WTC11 (cell line): ENCODE data around the gene SLC25A26. TPM values are rescaled to one million over a fixed set of nuclear protein-coding genes. Genes with fewer than 3 reads are reported as not detected.

Source experiments
- ATAC-seq: fragments of 200-7000 bp; cut with Tn5 transposase; 2 replicates; pipeline ENCODE4 v1.10.0; 2021; ENCODE audit warnings: mild to moderate bottlenecking, moderate library complexity
- CTCF ChIA-PET: fragments of 300-600 bp; sonication (Branson Sonifier 250); formaldehyde crosslinking; loops from one replicate; lab custom pipeline; 2021; ENCODE audit warnings: antibody characterized with exemption; lab: Charles Lee
- POLR2A ChIA-PET: fragments of 350-600 bp; sonication (Branson Sonifier 250); formaldehyde crosslinking; loops from one replicate; lab custom pipeline; 2021; ENCODE audit warnings: antibody characterized with exemption; lab: Charles Lee
- DNase-seq: peaks from one replicate; pipeline ENCODE4 v3.0.0; 2021; ENCODE audit warnings: low spot score
- H3K27ac Mint-ChIP-seq: 2 replicates; pipeline ENCODE4 v1.8.0; 2021; ENCODE audit warnings: mixed read lengths
- H3K27me3 Mint-ChIP-seq: 2 replicates; pipeline ENCODE4 v1.8.0; 2021; ENCODE audit warnings: low read depth, mild to moderate bottlenecking, moderate library complexity, mixed read lengths
- H3K36me3 Mint-ChIP-seq: 2 replicates; pipeline ENCODE4 v1.8.0; 2021; ENCODE audit warnings: mixed read lengths
- H3K4me1 Mint-ChIP-seq: 2 replicates; pipeline ENCODE4 v1.8.0; 2022; ENCODE audit warnings: mixed read lengths
- H3K4me3 Mint-ChIP-seq: 2 replicates; pipeline ENCODE4 v1.8.0; 2021; ENCODE audit warnings: mild to moderate bottlenecking, moderate library complexity, mixed read lengths
- H3K9me3 Mint-ChIP-seq: 2 replicates; pipeline ENCODE4 v1.8.0; 2021; ENCODE audit warnings: mixed read lengths
- CREM ChIP-seq: sonication (generic); formaldehyde crosslinking; IDR thresholded peaks from 2 replicates; pipeline ENCODE4 v1.8.1; 2022; ENCODE audit warnings: mild to moderate bottlenecking, missing genetic modification reagents, moderate library complexity
- ESRRA ChIP-seq: sonication (generic); formaldehyde crosslinking; IDR thresholded peaks from 2 replicates; pipeline ENCODE4 v1.8.1; 2022; ENCODE audit warnings: mild to moderate bottlenecking, missing genetic modification reagents, borderline replicate concordance
- ETV6 ChIP-seq: sonication (generic); formaldehyde crosslinking; IDR thresholded peaks from 2 replicates; pipeline ENCODE4 v1.8.1; 2022; ENCODE audit warnings: mild to moderate bottlenecking, missing genetic modification reagents
- MXD4 ChIP-seq: fragments of 250-450 bp; sonication (Bioruptor Pico); IDR thresholded peaks from 2 replicates; pipeline ENCODE4 v1.8.0; 2021; ENCODE audit warnings: mild to moderate bottlenecking, moderate library complexity, borderline replicate concordance
- MYBL2 ChIP-seq: sonication (generic); formaldehyde crosslinking; IDR thresholded peaks from 2 replicates; pipeline ENCODE4 v1.8.1; 2023; ENCODE audit warnings: mild to moderate bottlenecking, moderate library complexity, missing genetic modification reagents
- RORB ChIP-seq: fragments of 250-450 bp; sonication (Bioruptor Pico); IDR thresholded peaks from 2 replicates; pipeline ENCODE4 v1.9.0; 2021; ENCODE audit warnings: mild to moderate bottlenecking
- TCF7 ChIP-seq: sonication (generic); formaldehyde crosslinking; IDR thresholded peaks from 2 replicates; pipeline ENCODE4 v1.8.0; 2022; ENCODE audit warnings: mild to moderate bottlenecking, low read depth, missing genetic modification reagents, moderate library complexity
- TEAD1 ChIP-seq: sonication (generic); formaldehyde crosslinking; IDR thresholded peaks from 2 replicates; pipeline ENCODE4 v1.8.0; 2022; ENCODE audit warnings: mild to moderate bottlenecking, missing genetic modification reagents
- ZNF219 ChIP-seq: sonication (generic); formaldehyde crosslinking; IDR thresholded peaks from 2 replicates; pipeline ENCODE4 v1.8.0; 2023; ENCODE audit warnings: missing genetic modification reagents, mild to moderate bottlenecking, borderline replicate concordance
- ZNF317 ChIP-seq: sonication (generic); formaldehyde crosslinking; IDR thresholded peaks from 2 replicates; pipeline ENCODE4 v1.8.1; 2023; ENCODE audit warnings: low read depth, mild to moderate bottlenecking, moderate library complexity, missing genetic modification reagents, borderline replicate concordance
- ZNF396 ChIP-seq: fragments of 250-450 bp; sonication (Bioruptor Pico); IDR thresholded peaks from 2 replicates; pipeline ENCODE4 v1.8.0; 2021; ENCODE audit warnings: mild to moderate bottlenecking, moderate library complexity, borderline replicate concordance
- ZNF416 ChIP-seq: fragments of 250-450 bp; sonication (Bioruptor Pico); IDR thresholded peaks from 2 replicates; pipeline ENCODE4 v1.9.0; 2021; ENCODE audit warnings: mild to moderate bottlenecking, inconsistent platforms
- ZNF671 ChIP-seq: fragments of 250-450 bp; sonication (Bioruptor Pico); IDR thresholded peaks from 2 replicates; pipeline ENCODE4 v1.8.0; 2021; ENCODE audit warnings: mild to moderate bottlenecking
- total RNA-seq: library from RNA; stranded (reverse); gene quantifications from 3 replicates; pipeline ENCODE4 v1.2.3, GENCODE V29; 2021
- TF ChIP-seq, protein P1 (sequence below): sonication (generic); formaldehyde crosslinking; IDR thresholded peaks from 2 replicates; pipeline ENCODE4 v1.8.0; 2023; ENCODE audit warnings: missing genetic modification reagents, mild to moderate bottlenecking, borderline replicate concordance
- TF ChIP-seq, protein P2 (sequence below): sonication (generic); formaldehyde crosslinking; IDR thresholded peaks from 2 replicates; pipeline ENCODE4 v1.8.1; 2022; ENCODE audit warnings: mild to moderate bottlenecking, missing genetic modification reagents, moderate library complexity, borderline replicate concordance
- TF ChIP-seq, protein P3 (sequence below): fragments of 250-450 bp; sonication (Bioruptor Pico); IDR thresholded peaks from 2 replicates; pipeline ENCODE4 v1.9.0; 2021; ENCODE audit warnings: moderate library complexity, mild to moderate bottlenecking, inconsistent platforms, borderline replicate concordance
- TF ChIP-seq, protein P4 (sequence below): sonication (generic); formaldehyde crosslinking; IDR thresholded peaks from 2 replicates; pipeline ENCODE4 v1.8.1; 2023; ENCODE audit warnings: mild to moderate bottlenecking, moderate library complexity, missing genetic modification reagents

SLC25A26 gene
- total RNA-seq, 1 experiment from 2014 or later, result 29.1 TPM

DNA sequence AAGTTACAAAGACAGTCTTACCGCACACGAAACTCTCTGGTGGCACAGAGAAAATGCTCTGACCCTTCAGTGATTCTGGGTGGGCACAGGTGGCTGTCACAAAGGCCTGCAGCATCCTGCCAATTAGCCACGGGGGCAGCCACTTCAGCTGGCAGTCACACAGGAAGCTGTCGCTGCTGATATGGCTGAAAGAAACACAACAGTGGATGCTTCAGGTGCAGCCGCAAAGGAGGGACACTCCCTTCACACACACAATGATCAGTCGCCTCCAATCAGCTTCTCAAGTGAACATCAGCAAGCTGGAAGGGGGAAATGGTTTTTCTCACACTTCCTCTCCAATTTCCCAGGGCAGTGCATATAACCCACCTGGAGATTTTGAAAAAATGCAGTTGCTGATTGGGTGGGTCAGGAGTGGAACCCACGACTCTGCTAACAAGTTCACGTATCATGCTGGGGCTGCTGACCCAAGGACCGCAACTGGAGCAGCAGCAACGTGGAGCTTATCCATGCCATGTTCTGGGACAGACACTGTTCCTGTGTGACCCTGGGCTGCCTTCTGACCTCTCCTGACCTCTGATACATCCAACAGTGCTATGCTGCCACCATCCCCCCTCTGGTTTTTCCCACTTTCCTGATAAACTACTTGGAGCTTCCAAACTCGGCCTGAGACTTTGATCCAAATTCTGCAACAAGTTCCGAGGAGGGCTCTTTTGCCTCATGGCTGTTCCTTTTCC is 173.4 kb downstream of the SLC25A26 start (continued):
- TF ChIP-seq ZNF671 (CRISPR knock-in tag) (no peak), ZNF317 (no peak), RORB (CRISPR knock-in tag) (no peak), ESRRA (CRISPR knock-in tag) (no peak), ETV6 (CRISPR knock-in tag) (no peak), MXD4 (CRISPR knock-in tag) (no peak), ZNF396 (CRISPR knock-in tag) (no peak), TCF7 (CRISPR knock-in tag) (no peak)
- TF ChIP-seq, all 79 proteins: peak for 0

DNA sequence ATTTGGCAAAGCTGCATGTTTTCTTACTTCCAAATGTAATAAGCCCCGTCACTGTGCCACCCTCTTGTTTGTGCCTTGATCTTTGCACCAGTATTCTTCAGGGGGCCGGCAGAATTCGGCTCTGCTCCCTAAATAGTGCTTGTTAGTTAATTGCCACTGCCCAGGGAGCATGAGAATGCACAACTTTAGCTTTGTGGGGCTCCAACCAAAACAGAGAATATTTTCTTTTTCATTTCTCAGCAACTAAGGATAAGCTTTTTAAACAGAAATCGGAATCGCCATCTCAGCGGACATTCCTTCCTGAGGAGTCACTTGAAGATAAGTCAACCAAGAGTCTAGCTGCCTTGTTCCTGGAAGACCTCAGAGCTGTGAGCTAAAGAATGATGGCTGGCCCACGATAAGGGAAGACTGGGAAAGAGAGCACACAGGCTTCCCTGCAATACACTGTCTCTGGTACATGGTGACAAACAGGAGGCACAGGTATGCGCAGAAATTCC is 174.0 kb downstream of the SLC25A26 start:
- CTCF ChIA-PET, result interaction anchor here (1.1 to 1.7 kb wide), 2 partner anchors 13 to 22 kb away, joined by 5 to 6 read pairs; no protein-coding TSS in a partner anchor
- Mint-ChIP-seq H3K27me3 (no peaks in the 10 kb centered on the region), H3K4me1 (peaks cover 14% of the 10 kb centered on the region; the same call in 1 of the 2 replicates)
- no peak for DNase-seq
- TF ChIP-seq, protein P1, sequence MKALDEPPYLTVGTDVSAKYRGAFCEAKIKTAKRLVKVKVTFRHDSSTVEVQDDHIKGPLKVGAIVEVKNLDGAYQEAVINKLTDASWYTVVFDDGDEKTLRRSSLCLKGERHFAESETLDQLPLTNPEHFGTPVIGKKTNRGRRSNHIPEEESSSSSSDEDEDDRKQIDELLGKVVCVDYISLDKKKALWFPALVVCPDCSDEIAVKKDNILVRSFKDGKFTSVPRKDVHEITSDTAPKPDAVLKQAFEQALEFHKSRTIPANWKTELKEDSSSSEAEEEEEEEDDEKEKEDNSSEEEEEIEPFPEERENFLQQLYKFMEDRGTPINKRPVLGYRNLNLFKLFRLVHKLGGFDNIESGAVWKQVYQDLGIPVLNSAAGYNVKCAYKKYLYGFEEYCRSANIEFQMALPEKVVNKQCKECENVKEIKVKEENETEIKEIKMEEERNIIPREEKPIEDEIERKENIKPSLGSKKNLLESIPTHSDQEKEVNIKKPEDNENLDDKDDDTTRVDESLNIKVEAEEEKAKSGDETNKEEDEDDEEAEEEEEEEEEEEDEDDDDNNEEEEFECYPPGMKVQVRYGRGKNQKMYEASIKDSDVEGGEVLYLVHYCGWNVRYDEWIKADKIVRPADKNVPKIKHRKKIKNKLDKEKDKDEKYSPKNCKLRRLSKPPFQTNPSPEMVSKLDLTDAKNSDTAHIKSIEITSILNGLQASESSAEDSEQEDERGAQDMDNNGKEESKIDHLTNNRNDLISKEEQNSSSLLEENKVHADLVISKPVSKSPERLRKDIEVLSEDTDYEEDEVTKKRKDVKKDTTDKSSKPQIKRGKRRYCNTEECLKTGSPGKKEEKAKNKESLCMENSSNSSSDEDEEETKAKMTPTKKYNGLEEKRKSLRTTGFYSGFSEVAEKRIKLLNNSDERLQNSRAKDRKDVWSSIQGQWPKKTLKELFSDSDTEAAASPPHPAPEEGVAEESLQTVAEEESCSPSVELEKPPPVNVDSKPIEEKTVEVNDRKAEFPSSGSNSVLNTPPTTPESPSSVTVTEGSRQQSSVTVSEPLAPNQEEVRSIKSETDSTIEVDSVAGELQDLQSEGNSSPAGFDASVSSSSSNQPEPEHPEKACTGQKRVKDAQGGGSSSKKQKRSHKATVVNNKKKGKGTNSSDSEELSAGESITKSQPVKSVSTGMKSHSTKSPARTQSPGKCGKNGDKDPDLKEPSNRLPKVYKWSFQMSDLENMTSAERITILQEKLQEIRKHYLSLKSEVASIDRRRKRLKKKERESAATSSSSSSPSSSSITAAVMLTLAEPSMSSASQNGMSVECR (CRISPR knock-in tag), result no peak
- no peak for TF ChIP-seq MXD4 (CRISPR knock-in tag)
- TF ChIP-seq, all 79 proteins: peak for 0
- ATAC-seq, result no peak
- POLR2A ChIA-PET, result no interaction called here
- Mint-ChIP-seq H3K27ac (no peak overlapping the region), H3K36me3 (peaks cover 92% of the 10 kb centered on the region), H3K9me3 (no peaks in the 10 kb centered on the region), H3K4me3 (no peak overlapping the region)

DNA sequence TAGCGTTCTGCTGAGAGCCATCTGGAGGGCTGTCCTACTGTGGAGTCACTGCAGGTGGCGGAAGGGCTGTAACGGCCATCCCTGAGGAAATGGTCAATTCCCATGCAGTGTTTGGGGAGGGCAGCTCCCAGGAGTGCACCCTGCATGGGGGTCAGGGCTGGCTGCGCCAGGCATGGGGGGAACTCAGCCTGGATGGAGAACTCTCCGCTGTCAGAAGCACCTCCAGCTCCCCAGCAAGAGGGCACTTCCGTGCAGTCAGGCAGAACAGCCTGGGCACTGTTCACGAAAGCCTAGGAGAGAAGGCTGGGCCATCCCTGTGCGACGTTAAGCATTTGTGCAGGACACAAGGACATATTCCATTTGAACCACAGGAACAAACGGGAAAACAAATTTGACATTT is 174.8 kb downstream of the SLC25A26 start:
- no peaks in the 10 kb centered on the region for H3K9me3 Mint-ChIP-seq
- POLR2A ChIA-PET, result no interaction called here
- H3K27ac Mint-ChIP-seq, result no peak overlapping the region; the same call in 1 of the 2 replicates
- DNase-seq (no peak), ATAC-seq (no peak; the same call in 1 of the 2 replicates)
- H3K36me3 Mint-ChIP-seq, result peaks cover 92% of the 10 kb centered on the region
- H3K27me3 Mint-ChIP-seq, result no peaks in the 10 kb centered on the region
- H3K4me1 Mint-ChIP-seq, result peaks cover 14% of the 10 kb centered on the region; the same call in 1 of the 2 replicates
- H3K4me3 Mint-ChIP-seq, result no peak overlapping the region
- CTCF ChIA-PET, result interaction anchor here (1.7 kb wide), 1 partner anchor 23 kb away, joined by 6 read pairs; no protein-coding TSS in a partner anchor
- TF ChIP-seq ZNF219 (CRISPR knock-in tag), result no peak
- no peak for TF ChIP-seq TEAD1 (CRISPR knock-in tag)
- TF ChIP-seq, protein P2, sequence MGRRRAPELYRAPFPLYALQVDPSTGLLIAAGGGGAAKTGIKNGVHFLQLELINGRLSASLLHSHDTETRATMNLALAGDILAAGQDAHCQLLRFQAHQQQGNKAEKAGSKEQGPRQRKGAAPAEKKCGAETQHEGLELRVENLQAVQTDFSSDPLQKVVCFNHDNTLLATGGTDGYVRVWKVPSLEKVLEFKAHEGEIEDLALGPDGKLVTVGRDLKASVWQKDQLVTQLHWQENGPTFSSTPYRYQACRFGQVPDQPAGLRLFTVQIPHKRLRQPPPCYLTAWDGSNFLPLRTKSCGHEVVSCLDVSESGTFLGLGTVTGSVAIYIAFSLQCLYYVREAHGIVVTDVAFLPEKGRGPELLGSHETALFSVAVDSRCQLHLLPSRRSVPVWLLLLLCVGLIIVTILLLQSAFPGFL (CRISPR knock-in tag), result no peak
- no peak for TF ChIP-seq ZNF396 (CRISPR knock-in tag)
- TF ChIP-seq MYBL2 (CRISPR knock-in tag), result no peak
- TF ChIP-seq, protein P3, sequence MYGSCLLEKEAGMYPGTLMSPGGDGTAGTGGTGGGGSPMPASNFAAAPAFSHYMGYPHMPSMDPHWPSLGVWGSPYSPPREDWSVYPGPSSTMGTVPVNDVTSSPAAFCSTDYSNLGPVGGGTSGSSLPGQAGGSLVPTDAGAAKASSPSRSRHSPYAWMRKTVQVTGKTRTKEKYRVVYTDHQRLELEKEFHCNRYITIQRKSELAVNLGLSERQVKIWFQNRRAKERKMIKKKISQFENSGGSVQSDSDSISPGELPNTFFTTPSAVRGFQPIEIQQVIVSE (CRISPR knock-in tag), result no peak
- TF ChIP-seq CREM (CRISPR knock-in tag), result no peak
- TF ChIP-seq ZNF416 (CRISPR knock-in tag), result no peak
- TF ChIP-seq, protein P4, sequence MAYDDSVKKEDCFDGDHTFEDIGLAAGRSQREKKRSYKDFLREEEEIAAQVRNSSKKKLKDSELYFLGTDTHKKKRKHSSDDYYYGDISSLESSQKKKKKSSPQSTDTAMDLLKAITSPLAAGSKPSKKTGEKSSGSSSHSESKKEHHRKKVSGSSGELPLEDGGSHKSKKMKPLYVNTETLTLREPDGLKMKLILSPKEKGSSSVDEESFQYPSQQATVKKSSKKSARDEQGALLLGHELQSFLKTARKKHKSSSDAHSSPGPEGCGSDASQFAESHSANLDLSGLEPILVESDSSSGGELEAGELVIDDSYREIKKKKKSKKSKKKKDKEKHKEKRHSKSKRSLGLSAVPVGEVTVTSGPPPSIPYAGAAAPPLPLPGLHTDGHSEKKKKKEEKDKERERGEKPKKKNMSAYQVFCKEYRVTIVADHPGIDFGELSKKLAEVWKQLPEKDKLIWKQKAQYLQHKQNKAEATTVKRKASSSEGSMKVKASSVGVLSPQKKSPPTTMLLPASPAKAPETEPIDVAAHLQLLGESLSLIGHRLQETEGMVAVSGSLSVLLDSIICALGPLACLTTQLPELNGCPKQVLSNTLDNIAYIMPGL (CRISPR knock-in tag), result no peak
